ENCODE measurements around the gene TSSK2.

DNA sequence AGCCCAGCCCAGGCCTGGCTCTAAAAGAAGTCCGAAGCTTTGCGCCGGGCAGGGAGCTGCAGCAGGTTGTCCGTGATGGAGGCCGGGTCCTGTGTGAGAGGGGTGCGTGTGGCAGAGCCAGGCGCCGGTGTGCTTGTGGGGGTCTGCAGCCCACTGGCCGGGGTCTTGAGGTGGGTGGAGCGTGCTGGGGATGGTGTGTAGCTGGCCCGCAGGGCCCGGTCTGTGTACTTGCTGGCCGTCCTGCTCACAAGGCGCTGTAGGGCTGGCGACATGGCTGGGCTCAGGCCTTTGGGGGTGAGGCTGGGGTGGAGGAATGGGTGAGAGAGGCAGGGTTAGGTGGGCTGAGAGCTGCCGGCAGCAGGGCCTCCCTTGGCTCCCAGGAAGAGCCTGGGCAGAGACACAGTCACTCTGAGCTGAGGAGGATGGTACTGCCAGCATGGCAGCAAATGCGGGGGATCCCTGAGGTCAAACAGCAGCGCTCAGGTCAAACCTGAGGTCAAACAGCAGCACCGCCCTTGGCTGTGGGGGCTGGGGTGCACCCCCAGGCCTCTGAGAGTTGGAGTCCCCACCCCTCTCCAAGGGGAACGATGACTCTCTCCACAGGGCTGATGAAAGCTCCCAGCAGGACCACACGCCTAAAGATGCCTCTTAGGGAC is 3.2 kb downstream of the TSSK2 start:
- TF ChIP-seq, protein P1, sequence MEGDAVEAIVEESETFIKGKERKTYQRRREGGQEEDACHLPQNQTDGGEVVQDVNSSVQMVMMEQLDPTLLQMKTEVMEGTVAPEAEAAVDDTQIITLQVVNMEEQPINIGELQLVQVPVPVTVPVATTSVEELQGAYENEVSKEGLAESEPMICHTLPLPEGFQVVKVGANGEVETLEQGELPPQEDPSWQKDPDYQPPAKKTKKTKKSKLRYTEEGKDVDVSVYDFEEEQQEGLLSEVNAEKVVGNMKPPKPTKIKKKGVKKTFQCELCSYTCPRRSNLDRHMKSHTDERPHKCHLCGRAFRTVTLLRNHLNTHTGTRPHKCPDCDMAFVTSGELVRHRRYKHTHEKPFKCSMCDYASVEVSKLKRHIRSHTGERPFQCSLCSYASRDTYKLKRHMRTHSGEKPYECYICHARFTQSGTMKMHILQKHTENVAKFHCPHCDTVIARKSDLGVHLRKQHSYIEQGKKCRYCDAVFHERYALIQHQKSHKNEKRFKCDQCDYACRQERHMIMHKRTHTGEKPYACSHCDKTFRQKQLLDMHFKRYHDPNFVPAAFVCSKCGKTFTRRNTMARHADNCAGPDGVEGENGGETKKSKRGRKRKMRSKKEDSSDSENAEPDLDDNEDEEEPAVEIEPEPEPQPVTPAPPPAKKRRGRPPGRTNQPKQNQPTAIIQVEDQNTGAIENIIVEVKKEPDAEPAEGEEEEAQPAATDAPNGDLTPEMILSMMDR (IDR thresholded peaks at IDR 0.05), result no peak
- TF ChIP-seq POLR2A (IDR thresholded peaks at IDR 0.05), result no peak
